IMR-90 (cell line): ENCODE data around the gene RPL6. TPM values are rescaled to one million over a fixed set of nuclear protein-coding genes. Genes with fewer than 3 reads are reported as not detected.

ENCODE experiments used
- ATAC-seq: fragments of 200-7000 bp; cut with Tn5 transposase; 2 replicates; pipeline ENCODE4 v1.9.1; 2020; ENCODE audit warnings: low read depth, mild to moderate bottlenecking, moderate library complexity
- BruUV-seq: library from RNA; stranded (reverse); fragments of 400-500 nt; replicated peaks from 2 replicates; lab custom pipeline; 2021; lab: Mats Ljungman, UMichigan
- CTCF ChIA-PET: fragments of 300-600 bp; formaldehyde crosslinking; extraction: SDS; loops from one replicate; lab custom pipeline; 2021; ENCODE audit warnings: antibody characterized with exemption; lab: Yijun Ruan, JAX
- POLR2A ChIA-PET: fragments of 300-600 bp; sonication (Branson Sonifier 250); formaldehyde crosslinking; loops from one replicate; lab custom pipeline; 2022; ENCODE audit warnings: antibody characterized with exemption; ENCODE audit not compliant: unreplicated experiment; lab: Charles Lee
- DNase-seq: peaks from one replicate; pipeline ENCODE4 v3.0.0; 2013
- H2AFZ ChIP-seq: replicated peaks from 2 replicates; pipeline ENCODE3; 2013; ENCODE audit warnings: low read length, mild to moderate bottlenecking; ENCODE audit not compliant: poor library complexity
- H2AK5ac ChIP-seq: 2 replicates; pipeline ENCODE4 v1.6.1; 2013; ENCODE audit warnings: low read depth, low read length, inconsistent platforms
- H2AK9ac ChIP-seq: replicated peaks from 2 replicates; pipeline ENCODE3; 2013; ENCODE audit warnings: mild to moderate bottlenecking, low read depth, low read length, moderate library complexity; ENCODE audit not compliant: poor library complexity
- H2BK120ac ChIP-seq: 2 replicates; pipeline ENCODE4 v1.6.1; 2013; ENCODE audit warnings: low read depth, low read length, inconsistent platforms
- H2BK15ac ChIP-seq: 3 replicates; pipeline ENCODE4 v1.6.1; 2013; ENCODE audit warnings: low read depth, low read length, inconsistent platforms
- H2BK20ac ChIP-seq: 2 replicates; pipeline ENCODE4 v1.6.1; 2013; ENCODE audit warnings: low read depth, mild to moderate bottlenecking, inconsistent platforms, low read length, moderate library complexity
- H2BK5ac ChIP-seq: 2 replicates; pipeline ENCODE4 v1.6.1; 2013; ENCODE audit warnings: mild to moderate bottlenecking, low read depth, low read length, inconsistent platforms; ENCODE audit not compliant: poor library complexity, severe bottlenecking
- H3K14ac ChIP-seq: replicated peaks from 2 replicates; pipeline ENCODE4 v1.6.1; 2013; ENCODE audit warnings: low read depth, low read length, inconsistent platforms
- H3K18ac ChIP-seq: 2 replicates; pipeline ENCODE4 v1.6.1; 2013; ENCODE audit warnings: low read depth, low read length, control low read depth
- H3K23ac ChIP-seq: 2 replicates; pipeline ENCODE4 v1.6.1; 2013; ENCODE audit warnings: low read depth, low read length, inconsistent platforms
- H3K27ac ChIP-seq: 2 replicates; pipeline ENCODE4 v1.5.1; 2013; ENCODE audit warnings: mild to moderate bottlenecking, control low read depth, low read length; ENCODE audit not compliant: insufficient read depth
- H3K27me3 ChIP-seq: 2 replicates; pipeline ENCODE4 v1.6.1; 2013; ENCODE audit warnings: low read length; ENCODE audit not compliant: control insufficient read depth, insufficient read depth
- H3K36me3 ChIP-seq: 2 replicates; pipeline ENCODE4 v1.6.1; 2013; ENCODE audit warnings: low read length, mixed read lengths; ENCODE audit not compliant: control insufficient read depth, insufficient read depth
- H3K4ac ChIP-seq: 2 replicates; pipeline ENCODE4 v1.6.1; 2013; ENCODE audit warnings: low read depth, low read length, inconsistent platforms
- H3K4me1 ChIP-seq: 2 replicates; pipeline ENCODE4 v1.6.1; 2013; ENCODE audit warnings: low read length, mixed read lengths; ENCODE audit not compliant: control insufficient read depth, insufficient read depth
- H3K4me2 ChIP-seq: 2 replicates; pipeline ENCODE4 v1.6.1; 2013; ENCODE audit warnings: low read depth, mild to moderate bottlenecking, control low read depth, low read length, moderate library complexity
- H3K4me3 ChIP-seq: 2 replicates; pipeline ENCODE4 v1.5.1; 2013; ENCODE audit warnings: low read depth, mild to moderate bottlenecking, control low read depth, low read length, moderate library complexity; ENCODE audit not compliant: insufficient read depth
- H3K56ac ChIP-seq: 2 replicates; pipeline ENCODE4 v1.6.1; 2013; ENCODE audit warnings: low read length, inconsistent platforms; ENCODE audit not compliant: insufficient read depth; ENCODE audit errors: extremely low read depth
- H3K79me1 ChIP-seq, 2 experiments: 2 replicates each; pipeline ENCODE4 v1.6.1; 2013; ENCODE audit warnings: low read length in 2 of 2, inconsistent platforms in 1 of 2, low read depth in 1 of 2
- H3K9ac ChIP-seq: 2 replicates; pipeline ENCODE4 v1.6.1; 2013; ENCODE audit warnings: low read depth, low read length, control low read depth
- H3K9me1 ChIP-seq: 2 replicates; pipeline ENCODE4 v1.6.1; 2013; ENCODE audit warnings: low read length, inconsistent platforms; ENCODE audit not compliant: insufficient read depth
- H3K9me3 ChIP-seq: 2 replicates; pipeline ENCODE4 v1.6.1; 2013; ENCODE audit warnings: low read length; ENCODE audit not compliant: control insufficient read depth, insufficient read depth
- H4K20me1 ChIP-seq: 2 replicates; pipeline ENCODE4 v1.6.1; 2013; ENCODE audit warnings: low read length, inconsistent platforms; ENCODE audit not compliant: insufficient read depth
- H4K5ac ChIP-seq: 2 replicates; pipeline ENCODE4 v1.6.1; 2013; ENCODE audit warnings: mild to moderate bottlenecking, low read depth, low read length, control low read depth
- H4K8ac ChIP-seq, 2 experiments: 2 replicates each; pipeline ENCODE4 v1.6.1; 2013; ENCODE audit warnings: low read depth in 2 of 2, low read length in 2 of 2, control low read depth in 1 of 2, inconsistent platforms in 1 of 2
- H4K91ac ChIP-seq: 2 replicates; pipeline ENCODE4 v1.6.1; 2013; ENCODE audit warnings: low read depth, low read length, inconsistent platforms; ENCODE audit not compliant: insufficient read depth
- BHLHE40 ChIP-seq: fragments of 150-350 bp; IDR thresholded peaks from 2 replicates; pipeline ENCODE4 v1.6.1; 2016; ENCODE audit warnings: mild to moderate bottlenecking, low read depth, low read length
- CEBPB ChIP-seq: IDR thresholded peaks from 2 replicates; pipeline ENCODE4 v1.6.1; 2012; ENCODE audit warnings: low read depth, low read length, improper control_type of control experiment
- CHD1 ChIP-seq: IDR thresholded peaks from 2 replicates; pipeline ENCODE4 v1.6.1; 2012; ENCODE audit warnings: low read depth, low read length, improper control_type of control experiment
- CTCF ChIP-seq: conservative IDR thresholded peaks from 2 replicates; pipeline ENCODE4 v1.5.1; 2012; ENCODE audit warnings: mild to moderate bottlenecking, low read depth, low read length, improper control_type of control experiment
- ELK1 ChIP-seq: fragments of 150-350 bp; IDR thresholded peaks from 2 replicates; pipeline ENCODE4 v1.6.1; 2016; ENCODE audit warnings: low read depth, mild to moderate bottlenecking, low read length, moderate library complexity, borderline replicate concordance
- FOS ChIP-seq: fragments of 150-350 bp; IDR thresholded peaks from 2 replicates; pipeline ENCODE4 v1.6.1; 2016; ENCODE audit warnings: low read depth, low read length
- MAFK ChIP-seq: IDR thresholded peaks from 2 replicates; pipeline ENCODE4 v1.6.1; 2012; ENCODE audit warnings: low read depth, low read length, improper control_type of control experiment
- MAZ ChIP-seq: IDR thresholded peaks from 2 replicates; pipeline ENCODE4 v1.6.1; 2012; ENCODE audit warnings: low read depth, mild to moderate bottlenecking, low read length, improper control_type of control experiment, moderate library complexity, borderline replicate concordance
- MXI1 ChIP-seq: IDR thresholded peaks from 2 replicates; pipeline ENCODE4 v1.6.1; 2012; ENCODE audit warnings: low read depth, mild to moderate bottlenecking, low read length, moderate library complexity, borderline replicate concordance
- NFE2L2 ChIP-seq: fragments of 150-350 bp; IDR thresholded peaks from 2 replicates; pipeline ENCODE4 v1.6.1; 2016; ENCODE audit warnings: low read depth, mild to moderate bottlenecking, low read length
- POLR2A ChIP-seq: IDR thresholded peaks from 2 replicates; pipeline ENCODE4 v1.6.1; 2012; ENCODE audit warnings: mild to moderate bottlenecking, low read depth, low read length
- RAD21 ChIP-seq: IDR thresholded peaks from 2 replicates; pipeline ENCODE4 v1.6.1; 2012; ENCODE audit warnings: low read length, improper control_type of control experiment
- RCOR1 ChIP-seq: IDR thresholded peaks from 2 replicates; pipeline ENCODE4 v1.6.1; 2012; ENCODE audit warnings: mild to moderate bottlenecking, low read length, improper control_type of control experiment; ENCODE audit not compliant: insufficient replicate concordance
- RFX5 ChIP-seq: IDR thresholded peaks from 2 replicates; pipeline ENCODE4 v1.8.0; 2012; ENCODE audit warnings: low read depth, mild to moderate bottlenecking, low read length, moderate library complexity
- SMC3 ChIP-seq: fragments of 150-350 bp; IDR thresholded peaks from 2 replicates; pipeline ENCODE4 v1.6.1; 2016; ENCODE audit warnings: low read depth, mild to moderate bottlenecking, antibody characterized with exemption, low read length, moderate library complexity
- USF2 ChIP-seq: fragments of 150-350 bp; IDR thresholded peaks from 2 replicates; pipeline ENCODE4 v1.6.1; 2017; ENCODE audit warnings: mild to moderate bottlenecking, antibody characterized with exemption, low read length, low read depth
- WGBS, 2 experiments: methylation state at CpG; one replicate each; pipeline versions ENCODE4 v1.1.5 to v1.1.7; 2013; ENCODE audit warnings: missing lambda C conversion rate in 2 of 2; ENCODE audit not compliant: insufficient read length in 1 of 2; ENCODE audit errors: extremely low coverage in 2 of 2; 5-methylcytosine and 5-hydroxymethylcytosine counted together
- dilution Hi-C: fragments of 300-500 bp; cut with HindIII; formaldehyde crosslinking; loops from one replicate; pipeline ENCODE4 v1.14.3; 2018; ENCODE audit warnings: low sequenced_read_pairs; ENCODE audit not compliant: unreplicated experiment
- in situ Hi-C: fragments of 300-500 bp; cut with MboI; formaldehyde crosslinking; loops from 3 replicates; pipeline ENCODE4 v1.14.3; 2019; ENCODE audit warnings: low sequenced_read_pairs, inconsistent platforms, mixed read lengths
- intact Hi-C: fragments of 100-400 bp; cut with micrococcal nuclease; formaldehyde crosslinking; loops from 2 replicates; pipeline ENCODE4 v1.10.0; 2022
- polyA plus RNA-seq, 3 experiments: library from polyadenylated mRNA; depleted of rRNA; stranded (reverse); fragments of >200 nt; gene quantifications; 2 replicates each; pipeline ENCODE4 v1.2.3, GENCODE V29; 2012; ENCODE audit warnings: low replicate concordance in 1 of 3
- total RNA-seq: library from RNA; depleted of rRNA; stranded (reverse); fragments of >200 nt; gene quantifications from 2 replicates; pipeline ENCODE4 v1.2.3, GENCODE V29; 2012

RPL6 gene
- total and polyA plus RNA-seq, 2 of the 4 experiments (the other 2 are of a cell fraction): 1,317 to 1,694 TPM

GRCh38 chr12:112458330-112458729, 48.9 kb upstream of the RPL6 start:
- CTCF ChIA-PET: no interaction called here
- no peak overlapping the region for H2AK5ac ChIP-seq
- no peak for TF ChIP-seq CEBPB
- TF ChIP-seq RCOR1: no peak
- TF ChIP-seq CTCF: no peak
- TF ChIP-seq RAD21: no peak
- TF ChIP-seq MXI1: no peak
- no peak for TF ChIP-seq FOS
- no peak for TF ChIP-seq POLR2A
- TF ChIP-seq MAFK: no peak
- no peak for TF ChIP-seq SMC3
- no peak for TF ChIP-seq NFE2L2
- no peak for TF ChIP-seq ELK1
- TF ChIP-seq CHD1: no peak
- TF ChIP-seq USF2: no peak
- TF ChIP-seq BHLHE40: no peak
- TF ChIP-seq MAZ: no peak
- TF ChIP-seq RFX5: no peak
- no peak overlapping the region for H3K23ac ChIP-seq
- H2BK15ac ChIP-seq: no peak overlapping the region
- no peaks in the 10 kb centered on the region for H3K27me3 ChIP-seq
- no peak for ATAC-seq
- no peak overlapping the region for H3K9ac ChIP-seq
- no peak overlapping the region for H2AFZ ChIP-seq
- H2AK9ac ChIP-seq: no peak overlapping the region
- DNase-seq: no peak
- no peak overlapping the region for H3K27ac ChIP-seq
- H3K9me1 ChIP-seq: no peaks in the 10 kb centered on the region
- H4K20me1 ChIP-seq: 0 out of 2 replicates have a peak, but pooled peaks cover 3% of the 10 kb centered on the region
- no peak overlapping the region for H3K56ac ChIP-seq
- H3K4ac ChIP-seq: no peak overlapping the region
- H3K14ac ChIP-seq: no peak overlapping the region
- no peak overlapping the region for H3K4me2 ChIP-seq
- intact Hi-C loops: no loop called here
- dilution Hi-C loops: no loop called here
- no peak overlapping the region for H3K4me3 ChIP-seq
- in situ Hi-C loops: no loop called here
- H4K91ac ChIP-seq: no peak overlapping the region
- H4K8ac ChIP-seq: no peak overlapping the region
- H3K4me1 ChIP-seq: no peaks in the 10 kb centered on the region
- H4K5ac ChIP-seq: no peak overlapping the region
- peaks cover 36% of the 10 kb centered on the region for H3K36me3 ChIP-seq
- WGBS, 2 experiments: no CpG with 5 or more reads among the region's 4 CpGs
- no peak overlapping the region for H2BK5ac ChIP-seq
- no TSS peak for BruUV-seq
- POLR2A ChIA-PET: no interaction called here
- peaks cover 8 to 11% of the 10 kb centered on the region in 2 experiments for H3K79me1 ChIP-seq
- H2BK120ac ChIP-seq: no peak overlapping the region
- no peak overlapping the region for H3K18ac ChIP-seq
- no peak overlapping the region for H2BK20ac ChIP-seq
- no peaks in the 10 kb centered on the region for H3K9me3 ChIP-seq
